Smooth muscle cell of the coronary artery (primary cell): ENCODE results near the gene PUM2. TPM values are rescaled to one million over a fixed set of nuclear protein-coding genes. Genes with fewer than 3 reads are reported as not detected.

Experiments
- total RNA-seq: library from RNA; depleted of rRNA; stranded (reverse); fragments of >200 nt; gene quantifications from 2 replicates; pipeline ENCODE4 v1.2.3, GENCODE V29; 2014; ENCODE audit warnings: low replicate concordance

The PUM2 gene, protein sequence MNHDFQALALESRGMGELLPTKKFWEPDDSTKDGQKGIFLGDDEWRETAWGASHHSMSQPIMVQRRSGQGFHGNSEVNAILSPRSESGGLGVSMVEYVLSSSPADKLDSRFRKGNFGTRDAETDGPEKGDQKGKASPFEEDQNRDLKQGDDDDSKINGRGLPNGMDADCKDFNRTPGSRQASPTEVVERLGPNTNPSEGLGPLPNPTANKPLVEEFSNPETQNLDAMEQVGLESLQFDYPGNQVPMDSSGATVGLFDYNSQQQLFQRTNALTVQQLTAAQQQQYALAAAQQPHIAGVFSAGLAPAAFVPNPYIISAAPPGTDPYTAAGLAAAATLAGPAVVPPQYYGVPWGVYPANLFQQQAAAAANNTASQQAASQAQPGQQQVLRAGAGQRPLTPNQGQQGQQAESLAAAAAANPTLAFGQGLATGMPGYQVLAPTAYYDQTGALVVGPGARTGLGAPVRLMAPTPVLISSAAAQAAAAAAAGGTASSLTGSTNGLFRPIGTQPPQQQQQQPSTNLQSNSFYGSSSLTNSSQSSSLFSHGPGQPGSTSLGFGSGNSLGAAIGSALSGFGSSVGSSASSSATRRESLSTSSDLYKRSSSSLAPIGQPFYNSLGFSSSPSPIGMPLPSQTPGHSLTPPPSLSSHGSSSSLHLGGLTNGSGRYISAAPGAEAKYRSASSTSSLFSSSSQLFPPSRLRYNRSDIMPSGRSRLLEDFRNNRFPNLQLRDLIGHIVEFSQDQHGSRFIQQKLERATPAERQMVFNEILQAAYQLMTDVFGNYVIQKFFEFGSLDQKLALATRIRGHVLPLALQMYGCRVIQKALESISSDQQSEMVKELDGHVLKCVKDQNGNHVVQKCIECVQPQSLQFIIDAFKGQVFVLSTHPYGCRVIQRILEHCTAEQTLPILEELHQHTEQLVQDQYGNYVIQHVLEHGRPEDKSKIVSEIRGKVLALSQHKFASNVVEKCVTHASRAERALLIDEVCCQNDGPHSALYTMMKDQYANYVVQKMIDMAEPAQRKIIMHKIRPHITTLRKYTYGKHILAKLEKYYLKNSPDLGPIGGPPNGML
- total RNA-seq = 23.8 and 31.3 TPM in 2 replicates

DNA sequence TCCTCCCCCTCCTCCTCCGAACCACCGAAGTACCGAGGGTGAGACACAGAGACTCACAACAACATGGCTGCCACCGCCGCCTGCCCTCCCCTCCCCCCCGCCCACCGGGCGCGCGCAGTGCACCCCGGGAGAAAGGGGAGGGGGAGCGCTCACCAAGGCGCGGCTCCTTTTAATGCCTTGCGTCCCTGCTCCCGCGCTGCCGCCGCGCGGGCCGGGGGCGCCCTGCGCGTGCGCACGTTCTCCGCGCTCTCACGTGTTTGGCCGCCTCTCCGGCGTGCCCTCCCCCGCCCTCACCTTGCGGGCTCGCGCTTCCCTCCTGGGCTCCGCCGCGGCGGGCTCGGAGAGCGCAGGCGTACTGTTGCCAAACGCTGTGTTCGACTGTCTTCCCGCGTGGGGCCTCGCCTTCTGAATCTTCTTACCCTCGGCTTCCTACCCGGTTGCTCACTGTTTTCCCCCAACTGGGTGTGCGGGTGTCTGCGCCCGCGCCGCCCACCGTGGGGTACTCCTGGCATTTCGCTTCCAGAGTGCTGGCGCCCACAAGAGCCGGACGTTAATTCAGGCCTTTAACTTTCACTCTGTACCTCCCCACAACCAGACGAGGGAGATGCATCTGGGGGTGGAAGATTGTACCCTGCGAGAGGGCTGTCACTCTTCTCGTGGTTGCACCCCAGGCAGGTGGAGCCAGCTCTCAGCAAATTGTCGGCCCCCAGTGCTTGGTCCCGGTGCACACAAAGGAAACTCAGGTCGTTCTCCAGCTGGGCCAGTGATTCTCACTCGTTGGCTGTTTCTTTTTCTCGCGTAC lies at the start of gene PUM2:
PUM2 (minus strand) TSS at position 92 of the 802 bp plus-strand sequence. CDS start 23,484 bp downstream, outside the sequence.

DNA sequence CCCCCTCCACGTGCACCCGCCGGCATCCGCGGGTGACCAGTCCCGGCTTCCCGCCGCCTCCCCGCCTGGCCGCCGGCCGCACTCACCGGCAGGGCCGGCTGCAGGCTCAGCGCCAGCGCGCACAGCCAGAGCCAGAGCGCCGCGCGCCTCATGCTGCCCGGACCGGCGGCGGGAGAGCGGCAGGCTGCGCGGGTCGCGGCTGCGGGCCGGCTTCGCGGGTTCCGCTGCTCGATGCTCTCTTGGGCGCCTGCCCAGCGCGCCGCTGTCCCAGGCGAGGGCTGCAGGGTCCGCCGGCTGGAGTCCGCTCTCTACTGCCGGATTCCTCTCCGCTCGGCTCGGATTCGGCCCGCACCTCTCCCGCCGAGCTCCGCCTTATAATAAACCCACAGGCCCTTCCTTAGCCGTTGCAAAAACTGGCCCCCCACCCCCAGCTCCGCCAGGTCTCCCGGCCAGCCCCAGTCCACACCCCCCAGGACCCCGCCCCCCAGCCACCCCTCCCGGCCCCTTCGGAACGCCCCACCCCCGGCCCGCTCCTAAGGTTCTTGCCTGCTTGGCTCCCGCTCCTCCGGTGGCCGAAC lies 125.8 kb downstream of the PUM2 start, which contains the start of gene SDC1:
SDC1 (minus strand) TSS at position 415 of the 578 bp plus-strand sequence; CDS start at position 152, 263 bp downstream.

Other genes with a start within 250 kb of the PUM2 start
- gene SDC1, start 125.7 kb downstream of the PUM2 start, total RNA-seq = 9.6 and 15.2 TPM in 2 replicates
- 29.5 and 245 TPM in 2 replicates for gene RHOB, start 96.2 kb upstream of the PUM2 start, total RNA-seq